HG02642 (cell line): ENCODE data around the gene ZYX.
"Not testable (repeated sequence)": the region's sequence is repeated elsewhere in the genome, so short reads cannot be mapped to it uniquely, and the experiment has no call there.

Experiments used
- ATAC-seq: cut with Tn5 transposase; IDR thresholded peaks from one replicate; pipeline ENCODE4 v1.9.1; 2021; ENCODE audit warnings: mild to moderate bottlenecking; ENCODE audit not compliant: unreplicated experiment, poor library complexity

Gene ZYX

GRCh38 chr7:143384661-143385631 lies 3.8 kb downstream of the ZYX start:
- ATAC-seq = no peak

DNA sequence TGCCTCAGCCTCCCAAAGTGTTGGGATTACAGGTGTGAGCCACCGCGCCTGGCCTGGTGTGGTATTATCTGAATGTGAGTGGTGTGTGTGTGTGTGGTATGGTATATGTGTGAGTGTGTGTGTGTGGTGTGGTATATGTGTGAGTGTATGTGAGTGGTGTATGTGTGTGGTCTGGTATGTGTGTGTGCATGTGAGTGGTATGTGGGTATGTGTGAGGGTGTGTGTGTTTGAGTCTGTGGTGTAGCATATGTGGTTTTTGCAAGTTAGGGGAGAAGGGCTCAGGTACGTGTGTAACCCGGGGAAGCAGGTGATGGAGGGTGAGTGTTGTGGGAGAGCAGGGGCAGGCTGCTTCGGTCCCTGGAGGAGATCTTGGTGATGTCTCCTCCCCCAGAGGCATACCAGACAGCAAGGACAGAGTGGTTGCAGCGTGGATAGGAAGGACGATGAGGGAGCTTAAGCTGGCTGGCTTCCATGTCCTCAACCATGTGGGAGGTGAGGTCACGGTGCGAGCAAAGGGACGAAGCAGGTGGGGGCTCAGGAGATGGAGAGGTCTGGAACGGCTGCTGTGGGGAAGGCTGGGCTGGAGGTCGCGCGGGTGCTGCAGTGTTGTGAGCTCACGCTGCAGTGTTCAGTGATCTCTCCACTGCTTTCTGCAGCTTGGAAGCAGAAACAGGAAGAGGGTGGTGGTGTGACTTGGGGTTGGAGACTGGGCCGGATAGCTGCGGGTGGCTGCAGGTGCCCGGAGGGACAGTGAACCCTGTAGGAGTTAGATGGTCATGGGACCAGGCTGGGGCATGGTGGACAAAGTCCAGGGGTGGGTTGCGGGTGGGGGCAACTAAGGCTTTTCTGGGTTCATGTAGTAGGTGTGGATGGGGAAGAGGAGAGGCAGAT lies 5.0 kb downstream of the ZYX start:
- ATAC-seq = no peak

DNA sequence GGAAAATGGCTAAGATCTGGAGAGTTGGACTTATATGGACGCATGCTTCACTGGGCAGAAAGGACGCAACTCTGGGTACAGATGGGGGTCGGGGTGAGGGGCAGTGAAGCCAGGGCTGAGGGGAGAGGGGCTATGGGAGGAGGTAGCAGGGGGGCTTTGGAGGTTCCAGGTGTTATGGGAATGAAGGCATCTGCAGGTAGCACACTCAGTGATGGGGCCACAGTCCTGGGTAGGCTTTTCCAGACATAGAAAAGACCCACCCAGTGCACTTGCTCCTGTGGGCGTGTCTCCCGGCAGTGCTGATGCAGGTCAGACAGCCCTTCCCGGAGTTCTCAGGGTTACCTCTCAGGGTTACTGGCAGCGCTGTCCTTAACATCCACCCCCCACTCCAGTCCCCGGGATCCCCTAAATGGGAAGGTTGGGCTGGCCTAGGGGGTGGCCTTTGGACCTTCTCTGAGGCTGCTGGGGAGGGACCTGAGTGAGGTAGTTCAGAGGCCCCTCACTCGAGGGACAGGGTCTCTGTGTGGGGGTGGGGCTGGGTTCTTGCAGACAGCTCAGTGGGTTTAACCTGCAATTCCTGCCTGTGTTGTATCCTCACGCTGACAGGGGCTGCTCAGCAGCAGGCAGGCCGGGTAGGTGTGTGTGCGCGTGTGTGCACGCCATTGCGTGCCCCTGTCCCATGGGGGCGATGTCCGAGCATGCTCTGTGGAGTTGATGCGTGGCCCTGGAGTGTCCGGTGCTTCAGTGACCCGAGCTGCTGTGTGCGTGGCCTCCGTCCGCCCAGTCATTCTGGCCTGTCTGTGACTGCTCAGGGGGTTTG lies 6.2 kb downstream of the ZYX start:
- no peak for ATAC-seq

DNA sequence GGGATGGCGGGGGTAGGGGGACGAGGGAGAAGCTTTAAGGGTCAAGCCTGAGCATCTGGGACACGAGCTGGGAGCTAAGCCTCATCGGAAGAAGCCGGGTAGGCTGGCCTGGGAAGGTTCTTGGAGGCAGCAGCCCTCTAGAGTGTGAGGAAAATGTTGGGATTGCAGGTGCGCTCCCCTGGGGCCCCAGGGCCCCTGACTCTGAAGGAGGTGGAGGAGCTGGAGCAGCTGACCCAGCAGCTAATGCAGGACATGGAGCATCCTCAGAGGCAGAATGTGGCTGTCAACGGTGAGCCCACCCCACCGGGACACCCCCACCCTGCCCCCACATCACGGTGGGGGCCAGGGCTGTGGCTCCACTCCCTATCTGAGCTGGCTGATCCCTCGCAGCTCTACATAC lies 6.9 kb downstream of the ZYX start:
- no peak for ATAC-seq

- no peak for ATAC-seq
Observed at GRCh38 chr7:143388491-143389101, 7.5 kb downstream of the ZYX start.

DNA sequence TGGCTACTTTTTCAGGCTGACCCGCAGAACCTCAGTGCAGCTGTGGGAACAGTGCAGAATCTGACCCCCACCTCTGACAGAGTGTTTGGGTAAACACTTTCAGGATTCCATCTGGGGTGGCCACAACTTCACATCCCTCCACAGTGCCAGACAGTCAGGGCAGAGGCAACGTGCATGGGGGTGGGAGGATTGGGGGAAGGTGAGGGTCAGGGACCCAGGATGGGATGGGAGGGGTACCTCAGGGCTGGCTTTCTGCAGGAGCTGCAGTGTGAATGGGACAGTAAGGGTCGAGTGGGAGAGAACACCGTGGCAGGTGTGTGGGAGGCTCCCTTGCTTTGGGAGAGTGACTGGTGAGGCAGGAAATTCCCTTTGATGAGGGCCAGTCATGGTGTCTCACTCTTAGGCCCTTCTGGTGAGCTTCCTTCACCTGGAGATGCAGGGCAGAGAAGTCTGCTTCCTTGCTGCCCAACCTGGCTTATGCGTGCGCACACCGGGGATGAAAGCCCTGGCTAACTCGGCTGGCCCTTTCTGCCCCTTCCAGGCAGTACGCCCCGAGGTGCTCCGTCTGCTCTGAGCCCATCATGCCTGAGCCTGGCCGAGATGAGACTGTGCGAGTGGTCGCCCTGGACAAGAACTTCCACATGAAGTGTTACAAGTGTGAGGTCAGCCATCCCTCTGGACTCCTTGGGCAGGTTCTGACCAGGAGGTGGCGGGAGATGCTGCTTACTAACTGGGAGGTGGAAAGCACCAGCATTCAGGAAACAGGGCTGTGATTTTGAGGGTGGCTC lies 8.4 kb downstream of the ZYX start:
- no peak for ATAC-seq

GRCh38 chr7:143390104-143390772 lies 9.1 kb downstream of the ZYX start:
- ATAC-seq = no peak

GRCh38 chr7:143390773-143391317 lies 9.7 kb downstream of the ZYX start:
- no peak for ATAC-seq

GRCh38 chr7:143391462-143392404 lies 10.6 kb downstream of the ZYX start:
- no peak for ATAC-seq

DNA sequence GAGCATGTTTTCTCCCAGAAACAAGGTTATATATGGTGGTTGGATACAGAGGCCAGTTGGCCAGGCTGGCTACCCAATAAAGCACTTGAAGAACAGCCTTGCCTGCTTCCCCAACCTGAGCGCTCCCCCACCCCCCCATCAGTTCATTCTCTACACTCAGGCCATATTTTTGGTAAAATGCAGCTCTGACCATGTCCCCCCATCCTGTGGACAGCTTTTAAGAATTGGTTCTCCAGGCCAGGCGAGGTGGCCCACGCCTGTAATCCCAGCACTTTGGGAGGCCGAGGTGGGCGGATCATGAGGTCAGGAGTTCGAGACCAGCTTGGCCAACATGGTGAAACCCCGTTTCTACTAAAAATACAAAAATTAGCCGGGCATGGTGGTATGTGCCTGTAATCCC lies 11.3 kb downstream of the ZYX start:
- ATAC-seq = not testable (repeated sequence)

DNA sequence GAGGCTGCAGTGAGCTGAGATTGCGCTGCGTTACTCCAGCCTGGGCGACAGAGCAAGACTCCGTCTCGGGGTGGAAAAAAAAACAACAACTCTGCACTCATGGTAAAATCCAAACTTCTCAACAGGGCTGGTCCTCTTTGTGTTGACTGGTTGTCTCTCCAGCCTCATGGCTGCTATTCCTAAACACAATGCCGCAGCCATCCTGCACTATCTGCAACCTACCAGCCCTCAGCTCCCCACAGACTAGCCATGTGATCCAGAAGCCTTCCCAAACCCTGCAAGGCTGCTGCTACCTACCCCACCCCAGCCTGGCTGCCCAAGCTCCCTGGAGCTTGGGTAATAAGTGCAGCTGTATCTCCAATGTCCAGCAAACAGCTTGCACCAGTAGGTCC lies 11.7 kb downstream of the ZYX start:
- no peak for ATAC-seq

- no peak for ATAC-seq
Observed at GRCh38 chr7:143393267-143394041, 12.3 kb downstream of the ZYX start.

DNA sequence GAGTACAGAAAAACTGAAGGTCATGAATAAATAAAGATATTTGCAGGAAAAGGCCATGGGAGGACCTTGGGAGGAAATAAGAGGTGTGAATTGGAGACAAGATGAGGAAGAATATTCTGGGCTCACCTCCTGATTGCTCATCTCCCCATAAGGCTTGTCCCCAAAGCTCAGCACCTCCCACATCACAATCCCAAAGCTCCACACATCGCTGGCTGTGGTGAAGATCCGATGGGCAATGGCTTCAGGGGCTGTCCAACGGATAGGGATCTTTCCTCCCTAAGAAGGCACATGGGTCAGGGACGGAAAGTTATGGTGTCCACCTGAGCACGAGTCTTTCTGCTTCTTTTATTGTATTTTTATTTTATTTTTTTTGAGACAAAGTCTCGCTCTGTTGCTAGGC lies 12.9 kb downstream of the ZYX start:
- ATAC-seq = no peak

DNA sequence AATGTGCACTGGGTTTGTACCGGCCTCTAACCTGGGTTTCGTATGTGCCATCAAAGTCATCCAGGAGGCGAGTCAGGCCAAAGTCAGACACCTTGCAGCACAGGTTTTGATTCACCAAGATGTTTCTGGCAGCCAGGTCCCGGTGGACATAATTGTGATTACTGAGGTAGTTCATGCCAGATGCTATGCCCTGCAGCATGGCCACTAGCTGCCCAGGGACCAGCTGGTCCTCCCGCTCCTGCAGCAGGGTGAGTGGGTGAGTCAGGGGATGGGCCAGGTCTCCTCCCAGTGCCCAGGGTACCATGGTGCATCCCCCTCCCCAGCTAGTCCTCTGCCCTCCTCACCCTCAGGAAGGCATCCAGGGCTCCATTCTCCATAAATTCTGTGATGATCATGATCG lies 13.6 kb downstream of the ZYX start:
- no peak for ATAC-seq

DNA sequence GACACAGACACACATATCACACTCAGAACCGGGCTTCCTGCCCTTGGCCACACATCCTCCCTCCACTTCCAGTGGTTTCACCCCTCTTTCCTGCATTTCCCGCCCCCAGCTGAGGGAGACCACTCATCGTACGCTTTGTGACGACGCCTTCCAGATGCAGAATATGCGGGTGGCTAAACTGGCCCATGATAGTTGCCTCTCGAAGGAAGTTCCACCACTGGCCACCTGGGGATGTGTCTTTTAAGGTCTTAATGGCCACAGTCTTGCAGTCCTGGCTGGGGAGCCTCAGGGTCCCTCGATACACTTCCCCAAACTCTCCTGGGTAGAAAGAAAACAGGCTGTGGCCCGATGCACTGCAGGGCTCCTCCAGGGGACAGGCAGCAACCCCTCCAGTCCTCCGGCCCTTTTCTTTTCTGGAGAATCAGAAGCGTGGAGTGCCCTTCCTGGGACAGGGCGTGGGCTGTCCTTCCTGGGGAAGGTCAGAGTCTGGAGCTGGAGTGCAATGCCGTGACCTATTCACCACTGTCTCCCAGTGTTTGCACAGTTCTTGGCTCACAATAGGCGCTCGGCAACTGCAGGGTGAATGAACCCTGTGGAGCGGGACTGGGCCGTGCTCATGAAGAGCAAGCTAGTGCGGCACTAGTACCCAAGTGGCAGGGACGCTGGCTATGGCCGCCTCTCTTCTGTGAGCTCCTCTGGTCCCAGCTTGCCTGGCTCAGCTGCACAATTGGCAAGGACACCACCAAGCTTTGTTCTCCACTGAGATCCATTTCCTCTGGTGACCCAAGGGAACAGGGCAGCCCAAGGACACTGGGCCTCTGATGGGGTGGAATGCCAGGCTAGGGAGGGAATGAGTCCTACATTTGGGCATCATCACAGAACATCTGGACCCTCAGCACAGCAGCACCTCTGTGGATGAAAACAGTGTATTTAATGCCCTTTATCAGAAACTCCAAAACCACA lies 14.3 kb downstream of the ZYX start:
- ATAC-seq = no peak
